Colonic mucosa (tissue), 4 donors: Measurements from ENCODE around the gene BEX1. TPM values are rescaled to one million over a fixed set of nuclear protein-coding genes. Genes with fewer than 3 reads are reported as not detected.
"Not testable (repeated sequence)": the region's sequence is repeated elsewhere in the genome, so short reads cannot be mapped to it uniquely, and the experiment has no call there.

Source experiments
- DNase-seq: peaks from one replicate; pipeline ENCODE4 v3.0.0-alpha.2; 2020
- H3K27ac ChIP-seq: fragments of 200-600 bp; one replicate; pipeline ENCODE4 v1.8.0; 2021
- H3K27me3 ChIP-seq: fragments of 200-600 bp; one replicate; pipeline ENCODE4 v1.8.0; 2021
- H3K36me3 ChIP-seq: fragments of 200-600 bp; one replicate; pipeline ENCODE4 v1.8.0; 2021
- H3K4me1 ChIP-seq: fragments of 200-600 bp; one replicate; pipeline ENCODE4 v1.8.0; 2021; ENCODE audit warnings: mild to moderate bottlenecking
- H3K4me3 ChIP-seq: fragments of 200-600 bp; one replicate; pipeline ENCODE4 v1.8.0; 2021
- H3K9ac ChIP-seq, 2 donors: one replicate each; pipeline ENCODE4 v1.7.0; 2013; ENCODE audit warnings: control low read depth in 2 of 2, low read depth in 2 of 2, low read length in 2 of 2
- H3K9me3 ChIP-seq: fragments of 200-600 bp; one replicate; pipeline ENCODE4 v1.8.0; 2021
- CTCF ChIP-seq: fragments of 200-600 bp; IDR thresholded peaks from one replicate; pipeline ENCODE4 v1.8.0; 2022; ENCODE audit warnings: antibody characterized with exemption, mild to moderate bottlenecking
- intact Hi-C: fragments of 100-400 bp; cut with DNase I; formaldehyde crosslinking; loops from one replicate; pipeline ENCODE4 v1.14.1; 2022
- total RNA-seq, 2 donors: library from RNA; stranded (reverse); fragmentation: NEBNext Ultra II Directional in 1 of 2; extraction: Animal tissue kit (Norgen Biotek cat#: 25700) in 1 of 2; gene quantifications; one replicate each; pipeline ENCODE4 v1.2.1, GENCODE V29; 2021
- donor health status: healthy.
- donor health status: DM: no; HTN: no; CAD: no.
- donor health status: DM: no; HTN: no; CAD: no.

BEX1 gene
- total RNA-seq = 1 to 10 TPM in 1 of 2 donors, under 1 TPM in 1; 0.77 to 1.9 TPM

GRCh38 chrX:103063918-103064434 is at the start of gene BEX1:
Gene BEX1, minus strand, starts transcription at chrX:103064171. Its CDS starts 897 bp downstream, at chrX:103063274.
- Histone ChIP-seq H3K27me3 (no peaks in the 10 kb centered on the region), H3K27ac (no peak within 1 kb of the TSS), H3K4me1 (no peaks in the 10 kb centered on the region), H3K9me3 (no peaks in the 10 kb centered on the region), H3K36me3 (no peaks in the 10 kb centered on the region), H3K9ac (no peak within 1 kb of the TSS), H3K4me3 (no peak within 1 kb of the TSS)
- DNase-seq = no peak
- intact Hi-C loops = no loop called here
- TF ChIP-seq CTCF = no peak

- H3K36me3 ChIP-seq, H3K4me3 ChIP-seq, H3K27me3 ChIP-seq, DNase-seq, H3K9me3 ChIP-seq, H3K27ac ChIP-seq, H3K4me1 ChIP-seq, intact Hi-C loops, H3K9ac ChIP-seq: not testable (repeated sequence)
These were observed 45.5 kb upstream of the BEX1 start for GRCh38 chrX:103109497-103109896.

- Histone ChIP-seq H3K4me3 (no peak overlapping the region), H3K27ac (no peak overlapping the region), H3K4me1 (no peaks in the 10 kb centered on the region), H3K36me3 (no peaks in the 10 kb centered on the region), H3K9me3 (no peaks in the 10 kb centered on the region), H3K9ac (no peak overlapping the region), H3K27me3 (peaks cover 4% of the 10 kb centered on the region)
- intact Hi-C loops = no loop called here
- no peak for DNase-seq
- TF ChIP-seq CTCF = no peak
These were observed 43.9 kb upstream of the BEX1 start for GRCh38 chrX:103107836-103108235.

- H3K9me3 ChIP-seq, H3K36me3 ChIP-seq, intact Hi-C loops, H3K27me3 ChIP-seq, H3K4me3 ChIP-seq, DNase-seq, H3K9ac ChIP-seq, H3K4me1 ChIP-seq, H3K27ac ChIP-seq: not testable (repeated sequence)
These were observed 43.3 kb upstream of the BEX1 start for GRCh38 chrX:103107227-103107737.

GRCh38 chrX:103104370-103104769 is 40.4 kb upstream of the BEX1 start:
- intact Hi-C loops, DNase-seq: not testable (repeated sequence)

GRCh38 chrX:103103866-103104265 is 39.9 kb upstream of the BEX1 start:
- H3K36me3 ChIP-seq, H3K9ac ChIP-seq, intact Hi-C loops, H3K9me3 ChIP-seq, H3K4me1 ChIP-seq, H3K27me3 ChIP-seq, DNase-seq, H3K27ac ChIP-seq, H3K4me3 ChIP-seq: not testable (repeated sequence)

More at GRCh38 chrX:103104370-103104769, 40.4 kb upstream of the BEX1 start:
- H3K4me3 ChIP-seq, H3K36me3 ChIP-seq, H3K27ac ChIP-seq, H3K4me1 ChIP-seq, H3K9me3 ChIP-seq, H3K27me3 ChIP-seq, H3K9ac ChIP-seq: not testable (repeated sequence)

GRCh38 chrX:103101299-103102042 is 37.5 kb upstream of the BEX1 start:
- TF ChIP-seq CTCF = no peak
- no peak overlapping the region for H3K27ac ChIP-seq
- intact Hi-C loops = no loop called here

More at GRCh38 chrX:103101299-103102042, 37.5 kb upstream of the BEX1 start:
- H3K4me1 ChIP-seq = no peaks in the 10 kb centered on the region
- DNase-seq = no peak
- H3K9me3 ChIP-seq = no peaks in the 10 kb centered on the region
- no peaks in the 10 kb centered on the region for H3K27me3 ChIP-seq
- H3K9ac ChIP-seq = no peak overlapping the region
- no peaks in the 10 kb centered on the region for H3K36me3 ChIP-seq
- H3K4me3 ChIP-seq = no peak overlapping the region
